Calu3 (cell line): ENCODE results near the gene CNTNAP2. TPM values are rescaled to one million over a fixed set of nuclear protein-coding genes. Genes with fewer than 3 reads are reported as not detected.

Experiments used
- BruUV-seq: library from RNA; stranded (reverse); fragments of 400-500 nt; replicated peaks from 2 replicates; lab custom pipeline; 2021; lab: Mats Ljungman, UMichigan
- CTCF ChIA-PET: fragments of 300-600 bp; sonication (Branson Sonifier 250); formaldehyde crosslinking; loops from one replicate; lab custom pipeline; 2022; ENCODE audit warnings: antibody characterized with exemption; lab: Charles Lee
- DNase-seq: peaks from one replicate; pipeline ENCODE4 v3.0.0; 2022
- H3K27ac Mint-ChIP-seq: one replicate; pipeline ENCODE4 v1.8.0; 2022; ENCODE audit warnings: mixed read lengths; ENCODE audit not compliant: unreplicated experiment
- H3K27me3 Mint-ChIP-seq: one replicate; pipeline ENCODE4 v1.8.0; 2022; ENCODE audit warnings: mixed read lengths; ENCODE audit not compliant: unreplicated experiment
- H3K36me3 Mint-ChIP-seq: one replicate; pipeline ENCODE4 v1.8.0; 2022; ENCODE audit warnings: mild to moderate bottlenecking, moderate library complexity, mixed read lengths; ENCODE audit not compliant: insufficient read depth, unreplicated experiment
- H3K4me1 Mint-ChIP-seq: one replicate; pipeline ENCODE4 v1.8.0; 2022; ENCODE audit warnings: mild to moderate bottlenecking, low read depth, mixed read lengths; ENCODE audit not compliant: unreplicated experiment
- H3K4me3 Mint-ChIP-seq: one replicate; pipeline ENCODE4 v1.8.0; 2022; ENCODE audit warnings: mild to moderate bottlenecking, low read depth, moderate library complexity, mixed read lengths; ENCODE audit not compliant: unreplicated experiment
- H3K9me3 Mint-ChIP-seq: one replicate; pipeline ENCODE4 v1.8.0; 2022; ENCODE audit warnings: low read depth, mixed read lengths; ENCODE audit not compliant: unreplicated experiment
- CTCF ChIP-seq: fragments of 200-600 bp; IDR thresholded peaks from one replicate; pipeline ENCODE4 v1.8.0; 2022; ENCODE audit warnings: antibody characterized with exemption; ENCODE audit not compliant: unreplicated experiment
- intact Hi-C: fragments of 100-400 bp; cut with micrococcal nuclease; formaldehyde crosslinking; loops from one replicate; pipeline ENCODE4 v1.10.0; 2022; ENCODE audit not compliant: unreplicated experiment
- total RNA-seq: library from RNA; stranded (reverse); gene quantifications from 2 replicates; pipeline ENCODE4 v1.2.3, GENCODE V29; 2022

Gene CNTNAP2
- total RNA-seq, 1 experiment from 2014 or later, result 1.1 TPM

GRCh38 chr7:147014286-147014955 is 897.8 kb downstream of the CNTNAP2 start:
- H3K9me3 Mint-ChIP-seq, result peaks cover 11% of the 10 kb centered on the region
- H3K4me1 Mint-ChIP-seq, result no peaks in the 10 kb centered on the region
- no peak overlapping the region for H3K27ac Mint-ChIP-seq
- CTCF ChIA-PET, result interaction anchor here (0.6 kb wide), 1 partner anchor 8 kb away, joined by 4 read pairs; no protein-coding TSS in a partner anchor
- no peak overlapping the region for H3K4me3 Mint-ChIP-seq
- H3K36me3 Mint-ChIP-seq, result no peaks in the 10 kb centered on the region
- TF ChIP-seq CTCF, result no peak
- no peak for DNase-seq
- no peaks in the 10 kb centered on the region for H3K27me3 Mint-ChIP-seq
- no TSS peak for BruUV-seq
- intact Hi-C loops, result no loop called here

GRCh38 chr7:147015999-147016398 is 899.4 kb downstream of the CNTNAP2 start:
- no peak for TF ChIP-seq CTCF
- Mint-ChIP-seq H3K27ac (no peak overlapping the region), H3K4me1 (no peaks in the 10 kb centered on the region), H3K9me3 (peaks cover 8% of the 10 kb centered on the region), H3K27me3 (no peaks in the 10 kb centered on the region), H3K4me3 (no peak overlapping the region), H3K36me3 (no peaks in the 10 kb centered on the region)
- intact Hi-C loops, result no loop called here
- CTCF ChIA-PET, result no interaction called here
- no peak for DNase-seq
- no TSS peak for BruUV-seq

- H3K27ac Mint-ChIP-seq, result no peak overlapping the region
- no TSS peak for BruUV-seq
Measured at GRCh38 chr7:147022056-147022455, 905.5 kb downstream of the CNTNAP2 start.

GRCh38 chr7:147023440-147023839 is 906.8 kb downstream of the CNTNAP2 start:
- Mint-ChIP-seq H3K9me3 (peaks cover 17% of the 10 kb centered on the region), H3K27me3 (no peaks in the 10 kb centered on the region), H3K4me1 (no peaks in the 10 kb centered on the region), H3K4me3 (no peak overlapping the region), H3K36me3 (no peaks in the 10 kb centered on the region), H3K27ac (no peak overlapping the region)
- DNase-seq, result no peak
- BruUV-seq, result no TSS peak
- intact Hi-C loops, result no loop called here
- no peak for TF ChIP-seq CTCF
- CTCF ChIA-PET, result no interaction called here

More at GRCh38 chr7:147022056-147022455, 905.5 kb downstream of the CNTNAP2 start:
- TF ChIP-seq CTCF, result no peak
- no peak overlapping the region for H3K4me3 Mint-ChIP-seq
- no peak for DNase-seq
- peaks cover 10% of the 10 kb centered on the region for H3K9me3 Mint-ChIP-seq
- H3K36me3 Mint-ChIP-seq, result no peaks in the 10 kb centered on the region
- CTCF ChIA-PET, result no interaction called here
- intact Hi-C loops, result no loop called here
- H3K4me1 Mint-ChIP-seq, result no peaks in the 10 kb centered on the region
- H3K27me3 Mint-ChIP-seq, result no peaks in the 10 kb centered on the region
